Ramos (cell line): ENCODE data around the gene SLC1A7.

Experiments used
- in situ Hi-C: fragments of 300-500 bp; cut with MboI; formaldehyde crosslinking; loops from one replicate; pipeline ENCODE4 v1.14.3; 2022; ENCODE audit warnings: low sequenced_read_pairs; ENCODE audit not compliant: unreplicated experiment

Gene SLC1A7

DNA sequence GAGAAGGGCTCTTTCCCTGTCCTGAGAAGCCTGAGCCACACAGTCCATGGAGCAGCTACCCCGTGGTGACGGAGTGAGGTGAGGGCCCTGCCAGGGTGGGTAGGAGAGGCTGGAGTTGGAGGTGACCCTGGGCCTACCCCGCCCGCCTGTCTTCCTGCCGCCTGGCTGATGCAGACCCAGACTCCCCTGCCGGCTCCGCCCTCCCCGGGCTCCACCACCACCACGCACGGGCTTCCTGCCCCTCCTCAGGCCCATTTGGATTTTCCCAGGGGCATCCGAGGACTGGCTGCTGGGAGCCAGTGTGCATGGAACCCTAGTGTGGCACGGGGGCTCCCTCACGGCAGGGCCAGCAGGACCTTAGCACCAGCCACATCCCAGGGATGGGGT lies 47.9 kb downstream of the SLC1A7 start:
- in situ Hi-C loops, result no loop called here

DNA sequence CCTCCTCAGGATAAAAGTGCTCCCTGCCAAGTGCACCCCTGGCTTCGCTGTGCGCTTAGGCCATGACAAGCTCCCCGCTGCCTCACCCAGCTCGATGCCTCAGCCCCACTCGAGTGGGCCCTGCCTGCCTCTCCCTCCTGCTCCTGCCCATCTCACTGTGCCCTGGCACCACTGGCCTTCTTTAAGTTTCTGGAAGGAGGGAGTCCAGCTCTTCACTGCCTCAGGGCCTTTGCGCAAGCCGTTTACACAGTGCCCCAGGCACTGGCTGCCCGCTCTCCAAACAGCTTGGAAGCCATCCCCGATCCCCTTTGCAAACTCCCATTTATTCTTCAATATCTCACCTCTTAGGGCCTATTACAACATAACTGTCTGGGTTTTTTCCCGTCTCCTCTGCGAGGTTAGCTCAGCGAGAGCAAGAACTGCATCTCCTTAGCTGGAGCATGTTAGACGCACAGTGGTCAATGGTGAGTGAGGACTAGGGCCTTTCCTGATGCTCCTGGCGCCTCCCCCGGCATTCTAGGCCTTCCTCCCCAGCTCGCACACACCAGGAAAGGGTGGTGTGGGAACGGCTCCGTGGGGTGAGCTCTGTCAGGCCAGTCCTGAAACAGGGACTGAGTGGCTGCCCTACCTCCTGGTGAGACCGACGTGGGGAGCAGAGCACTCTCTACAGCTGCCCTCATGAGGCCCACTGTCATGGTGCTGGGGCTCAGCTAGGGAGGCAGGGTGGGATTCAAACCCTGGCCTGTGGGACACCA lies 48.5 kb downstream of the SLC1A7 start:
- in situ Hi-C loops, result no loop called here

DNA sequence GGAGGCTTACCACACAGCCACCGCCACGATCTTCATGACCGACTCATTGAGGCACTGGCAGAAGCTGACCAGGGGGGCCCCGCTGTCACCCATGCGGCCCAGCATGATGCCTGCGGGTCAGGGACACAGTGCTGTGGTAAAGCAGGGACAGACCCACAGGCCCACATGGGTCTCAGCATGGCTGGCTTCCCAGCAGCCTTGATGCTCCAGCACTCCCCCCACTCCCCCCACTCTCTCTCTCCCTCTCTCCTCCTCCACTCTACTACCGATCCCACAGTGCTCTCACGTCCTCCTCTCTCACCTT lies 49.0 kb downstream of the SLC1A7 start:
- in situ Hi-C loops, result no loop called here

DNA sequence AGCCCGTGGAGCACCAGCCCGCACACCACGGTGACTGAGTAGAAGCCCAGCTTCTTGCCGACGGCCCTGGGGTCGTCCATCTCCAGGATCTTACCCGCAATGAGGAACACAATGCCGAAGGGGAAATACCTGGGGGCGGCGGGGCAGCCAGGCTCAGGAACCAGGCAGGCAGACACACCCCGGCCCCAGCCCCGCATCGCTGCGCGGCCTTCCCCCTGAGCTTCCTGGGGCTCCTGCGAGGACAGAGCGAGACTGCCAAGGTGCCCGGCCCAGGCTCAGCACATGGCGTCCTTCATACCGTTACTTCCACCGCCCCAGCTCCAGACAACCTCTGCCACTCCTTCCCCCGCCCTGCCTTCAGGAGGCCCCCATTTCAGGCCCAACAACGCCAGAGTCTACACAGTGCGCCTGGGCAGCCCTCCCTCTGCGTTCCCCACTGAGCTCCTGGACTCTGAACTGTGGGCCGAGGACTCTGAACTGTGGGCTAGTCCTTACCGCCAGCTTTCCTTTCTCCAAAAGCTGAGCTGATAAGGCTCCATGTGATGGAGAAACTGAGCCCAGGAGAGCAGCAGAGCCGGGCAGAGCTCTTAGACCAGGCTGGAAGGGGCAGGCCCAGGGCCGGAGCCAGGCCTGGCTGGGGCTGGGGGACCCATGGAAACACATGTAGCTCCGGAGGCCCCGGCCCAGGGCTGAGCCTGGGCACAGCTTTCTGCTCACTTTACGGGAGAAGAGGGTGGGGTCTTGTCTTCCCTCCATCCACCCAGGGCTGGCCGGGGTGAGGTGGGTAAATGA lies 49.6 kb downstream of the SLC1A7 start:
- in situ Hi-C loops, result no loop called here

DNA sequence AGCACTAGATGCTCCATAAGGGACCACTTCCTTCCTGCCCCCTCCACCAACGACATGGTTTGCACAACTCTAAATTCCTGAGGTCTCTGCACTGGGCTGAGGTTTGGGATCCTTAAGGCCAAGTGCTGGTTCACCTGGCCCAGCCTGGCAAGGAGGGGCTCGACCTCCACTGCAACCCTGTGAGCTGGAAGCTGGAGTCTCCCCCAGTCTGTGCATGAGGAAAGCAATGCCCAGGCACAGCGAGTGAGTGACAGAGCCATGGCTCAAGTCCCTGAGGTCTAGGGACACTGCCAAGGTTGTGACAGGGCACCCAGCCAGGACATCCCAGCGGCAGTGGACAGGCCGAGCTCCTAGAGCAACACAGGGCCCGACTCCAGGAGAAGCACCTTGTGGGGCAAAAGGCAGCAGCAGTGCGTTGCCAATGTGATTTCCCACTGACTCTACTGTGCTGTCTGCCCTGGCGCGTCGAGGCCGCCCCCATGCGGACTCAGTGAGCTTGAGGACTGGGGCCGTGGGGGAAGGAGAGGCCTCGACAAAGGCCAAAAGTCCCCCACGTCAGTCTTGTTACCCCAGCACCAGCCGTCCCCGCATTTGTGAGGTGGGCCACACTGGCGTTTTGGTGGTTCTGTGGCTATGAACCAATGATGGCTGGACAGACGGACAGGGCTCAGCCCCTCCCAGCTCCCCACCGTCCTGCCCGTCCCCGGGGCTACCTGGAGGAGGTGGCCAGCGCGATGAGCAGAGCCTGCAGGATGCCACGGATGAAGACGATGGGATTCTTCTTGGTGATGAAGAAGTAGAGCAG lies 50.4 kb downstream of the SLC1A7 start:
- in situ Hi-C loops, result no loop called here

DNA sequence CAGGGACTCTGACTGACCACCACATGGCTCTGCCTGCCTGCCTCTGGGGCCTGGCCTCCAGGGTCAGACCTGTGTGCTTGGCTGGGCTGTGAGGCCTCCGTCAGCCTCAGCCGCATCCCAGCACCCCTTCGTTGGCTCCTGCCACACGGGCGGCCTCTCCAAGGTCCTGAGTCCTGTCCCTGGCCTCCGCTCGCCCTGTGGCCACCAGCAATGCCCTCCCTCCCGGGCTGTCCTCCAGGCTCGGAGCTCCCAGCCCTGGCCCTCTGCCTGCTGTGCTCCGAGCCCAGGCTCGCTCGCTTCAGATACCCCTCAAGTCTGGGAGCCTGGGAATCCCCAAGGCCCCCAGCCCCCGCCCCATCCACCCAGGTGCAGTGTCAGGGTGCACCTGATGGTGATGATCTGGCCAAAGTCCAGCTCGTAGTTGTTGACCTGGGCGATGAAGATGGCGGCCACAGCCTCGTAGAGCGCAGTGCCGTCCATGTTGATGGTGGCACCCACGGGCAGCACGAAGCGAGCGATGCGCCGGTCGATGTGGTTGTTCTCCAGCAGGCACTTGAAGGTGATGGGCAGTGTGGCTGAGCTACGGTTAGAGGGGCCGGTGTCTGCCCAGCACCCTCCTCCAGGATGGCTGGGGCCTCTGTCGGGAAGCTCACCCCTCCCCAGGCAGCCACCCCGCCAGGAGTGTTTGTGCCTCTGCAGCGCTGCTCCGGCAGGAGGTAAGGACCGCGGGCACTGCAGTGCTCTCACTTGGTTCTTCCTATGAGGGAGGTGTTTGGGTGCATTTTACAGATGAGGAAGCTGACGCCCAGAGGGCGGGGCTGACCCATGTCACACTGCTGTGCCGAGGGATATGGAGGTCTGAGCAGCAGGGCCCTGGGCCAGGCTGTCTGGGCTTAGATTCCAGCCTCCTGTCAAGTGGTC lies 52.0 kb downstream of the SLC1A7 start:
- in situ Hi-C loops, result no loop called here

DNA sequence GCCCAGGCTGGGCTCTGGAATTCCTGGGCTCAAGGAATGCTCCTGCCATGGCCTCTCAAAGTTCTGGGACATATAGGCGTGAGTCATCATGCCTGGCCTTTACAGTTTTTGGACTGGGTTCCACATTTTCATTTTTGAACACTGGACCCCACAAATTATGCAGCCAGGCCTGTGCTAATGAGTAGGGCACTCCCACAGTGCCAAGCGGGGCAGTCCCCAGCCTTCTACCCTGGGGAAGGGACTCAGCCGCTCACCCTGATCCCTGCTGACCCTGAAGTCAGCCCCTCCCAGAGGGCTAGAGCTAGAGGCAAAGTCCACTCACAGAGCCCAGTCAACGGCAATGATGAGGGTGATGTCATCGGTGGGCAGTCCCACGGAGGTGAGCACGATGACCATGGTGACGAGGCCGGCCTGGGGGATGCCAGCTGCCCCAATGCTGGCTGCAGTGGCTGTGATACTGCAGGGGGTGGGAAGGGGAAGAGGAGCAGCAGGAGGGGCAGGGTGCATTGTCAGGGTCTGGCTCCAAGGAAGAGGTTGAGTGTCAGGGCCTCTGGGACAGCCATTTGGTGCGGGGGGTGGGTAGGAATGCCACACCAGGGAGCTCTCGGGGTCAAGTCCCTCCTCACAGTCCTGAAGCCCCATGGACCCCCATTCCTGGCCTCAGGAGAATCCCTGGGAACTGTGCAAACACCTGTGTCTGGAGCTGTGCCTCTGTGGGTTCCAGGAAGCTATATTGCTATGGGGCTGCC lies 52.8 kb downstream of the SLC1A7 start:
- in situ Hi-C loops, result no loop called here

DNA sequence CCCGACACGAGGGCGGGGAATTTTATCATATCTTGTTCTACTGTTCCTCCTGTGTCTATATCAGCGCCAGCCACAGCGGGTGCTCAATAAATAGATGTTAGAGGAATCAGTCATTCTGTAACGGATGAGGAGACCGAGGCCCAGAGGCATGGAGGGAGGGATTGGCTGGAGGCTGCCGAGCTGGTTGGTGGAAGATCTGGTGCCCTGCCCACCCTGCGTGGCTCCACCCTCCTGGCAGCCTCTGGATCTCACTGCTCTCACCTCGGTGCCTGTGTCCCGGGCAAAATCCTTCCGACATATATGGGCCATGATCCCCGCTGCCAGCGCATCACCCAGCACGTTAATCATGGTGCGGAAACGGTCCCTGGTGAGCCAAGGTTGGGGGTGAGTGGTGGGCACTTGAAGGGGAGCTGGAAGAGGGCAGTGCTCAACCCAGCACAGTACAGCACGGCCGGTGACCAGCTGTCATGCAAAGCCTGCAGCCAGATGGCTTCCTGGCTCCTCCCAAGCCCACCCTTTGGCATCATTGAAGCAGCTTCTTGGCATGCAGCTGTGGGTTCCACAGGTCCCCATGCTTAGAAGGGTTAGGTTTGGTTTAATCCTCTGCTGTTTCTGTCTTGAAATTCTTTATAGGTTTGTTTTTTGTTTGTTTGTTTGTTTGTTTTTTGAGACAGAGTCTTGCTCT lies 53.7 kb downstream of the SLC1A7 start:
- in situ Hi-C loops, result no loop called here

DNA sequence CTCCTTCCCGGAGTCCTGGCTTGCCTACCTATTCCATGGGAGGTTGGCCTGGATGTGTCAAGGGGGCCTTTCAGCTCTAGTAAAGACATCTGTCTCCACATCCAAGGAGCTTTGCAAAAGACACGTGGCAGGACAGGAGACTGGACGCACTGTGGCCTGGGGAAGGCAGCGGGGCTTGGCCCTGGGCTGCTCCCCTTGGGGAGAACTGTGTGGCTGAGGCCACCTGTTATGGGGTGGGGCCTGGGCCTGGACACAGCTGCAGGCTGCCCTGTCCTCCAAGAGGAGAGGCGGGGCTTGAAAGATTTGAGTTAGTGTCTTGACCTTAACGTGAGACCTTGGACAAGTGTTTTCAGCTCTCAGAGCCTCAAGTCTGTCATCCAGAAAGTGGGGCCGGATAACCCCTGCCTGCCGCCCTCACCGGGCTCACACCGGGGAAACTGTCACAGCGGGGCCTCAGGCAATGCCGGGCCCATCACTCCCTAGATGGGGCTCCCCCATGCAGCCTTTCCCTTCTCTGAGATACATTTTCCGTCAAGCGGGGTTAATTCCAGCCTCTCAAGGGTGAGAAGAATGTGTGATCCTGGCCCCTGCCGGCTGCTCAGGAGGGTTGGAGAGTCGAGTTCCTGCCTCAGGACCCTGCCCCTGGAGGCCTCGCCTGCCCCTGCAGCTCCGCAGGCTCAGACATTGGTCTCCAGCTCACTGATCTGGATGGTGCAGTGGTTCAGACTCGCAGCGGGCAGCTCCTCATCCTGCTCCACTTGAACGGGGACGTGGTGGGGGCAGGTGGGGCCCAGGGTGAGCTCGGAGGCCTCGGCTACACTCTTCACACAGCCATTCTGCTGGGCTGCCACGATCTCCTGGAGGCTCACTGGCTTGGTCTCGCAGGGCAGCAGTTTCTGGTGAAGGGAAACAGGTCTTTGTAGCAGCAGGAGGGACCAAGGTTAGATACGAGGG lies 54.8 kb downstream of the SLC1A7 start:
- in situ Hi-C loops, result no loop called here

DNA sequence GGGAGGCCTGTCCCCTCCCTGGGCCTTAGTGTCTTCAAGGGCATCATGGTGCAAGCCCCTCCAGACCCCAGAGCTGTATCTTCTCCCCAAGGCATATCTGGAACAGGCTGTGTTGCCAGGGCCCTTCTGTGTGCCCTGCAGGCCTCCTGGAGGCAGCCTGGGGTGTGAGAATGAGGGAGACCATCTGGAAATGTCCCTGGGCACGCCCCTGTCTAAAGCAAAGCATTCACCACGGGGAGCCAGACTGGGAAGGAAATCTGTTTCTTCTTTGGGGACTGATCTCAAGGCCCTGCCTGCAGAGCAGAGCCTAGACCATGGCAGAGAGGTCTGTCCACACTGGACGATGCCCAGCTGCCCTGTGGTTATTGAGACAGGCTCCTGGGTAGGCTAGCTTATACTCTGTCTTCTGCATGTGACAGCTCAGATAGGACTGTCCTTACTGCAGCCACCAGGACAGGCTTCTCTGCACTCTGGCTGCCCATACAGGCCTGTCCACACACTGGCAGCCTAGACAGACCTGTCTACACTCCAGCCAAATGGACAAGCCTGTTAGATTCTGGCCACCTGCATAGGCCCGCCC lies 55.9 kb downstream of the SLC1A7 start:
- in situ Hi-C loops, result no loop called here

DNA sequence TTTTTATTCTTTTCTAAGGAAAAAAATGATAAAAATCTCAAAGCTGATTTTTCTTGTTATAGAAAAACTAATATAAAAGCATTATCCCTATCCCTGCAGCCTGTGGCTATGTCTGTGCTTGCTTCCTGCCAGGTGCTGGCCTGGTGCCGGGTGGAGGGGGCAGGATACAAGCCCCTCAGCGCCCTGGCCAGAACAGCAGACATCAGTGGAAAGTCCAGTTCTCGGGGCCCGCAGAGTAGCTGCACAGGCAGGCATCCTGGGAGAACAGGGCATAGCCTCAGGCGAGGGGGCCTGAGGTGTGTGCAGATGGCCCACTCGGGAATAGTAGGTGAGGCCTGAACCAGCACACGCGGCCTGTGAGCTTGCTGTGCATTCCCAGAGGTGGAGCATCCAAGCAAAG lies 57.0 kb downstream of the SLC1A7 start:
- in situ Hi-C loops, result no loop called here

DNA sequence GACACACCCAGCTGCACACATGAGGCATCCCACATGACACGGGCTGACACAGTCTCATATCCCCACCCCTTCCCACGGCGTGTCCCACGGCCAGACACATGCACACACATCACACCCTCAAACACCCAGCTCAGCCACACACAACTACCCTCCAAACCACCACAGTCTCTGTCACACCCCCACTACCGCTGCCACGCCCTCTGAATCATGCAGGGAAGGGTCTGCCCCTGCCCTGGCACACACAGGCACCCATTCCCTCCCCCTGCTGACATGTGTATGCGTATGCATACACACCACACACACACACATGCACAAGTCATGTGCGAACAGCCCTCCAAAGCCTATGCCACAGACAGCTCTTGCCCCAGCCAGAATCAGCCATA lies 57.9 kb downstream of the SLC1A7 start:
- in situ Hi-C loops, result no loop called here

DNA sequence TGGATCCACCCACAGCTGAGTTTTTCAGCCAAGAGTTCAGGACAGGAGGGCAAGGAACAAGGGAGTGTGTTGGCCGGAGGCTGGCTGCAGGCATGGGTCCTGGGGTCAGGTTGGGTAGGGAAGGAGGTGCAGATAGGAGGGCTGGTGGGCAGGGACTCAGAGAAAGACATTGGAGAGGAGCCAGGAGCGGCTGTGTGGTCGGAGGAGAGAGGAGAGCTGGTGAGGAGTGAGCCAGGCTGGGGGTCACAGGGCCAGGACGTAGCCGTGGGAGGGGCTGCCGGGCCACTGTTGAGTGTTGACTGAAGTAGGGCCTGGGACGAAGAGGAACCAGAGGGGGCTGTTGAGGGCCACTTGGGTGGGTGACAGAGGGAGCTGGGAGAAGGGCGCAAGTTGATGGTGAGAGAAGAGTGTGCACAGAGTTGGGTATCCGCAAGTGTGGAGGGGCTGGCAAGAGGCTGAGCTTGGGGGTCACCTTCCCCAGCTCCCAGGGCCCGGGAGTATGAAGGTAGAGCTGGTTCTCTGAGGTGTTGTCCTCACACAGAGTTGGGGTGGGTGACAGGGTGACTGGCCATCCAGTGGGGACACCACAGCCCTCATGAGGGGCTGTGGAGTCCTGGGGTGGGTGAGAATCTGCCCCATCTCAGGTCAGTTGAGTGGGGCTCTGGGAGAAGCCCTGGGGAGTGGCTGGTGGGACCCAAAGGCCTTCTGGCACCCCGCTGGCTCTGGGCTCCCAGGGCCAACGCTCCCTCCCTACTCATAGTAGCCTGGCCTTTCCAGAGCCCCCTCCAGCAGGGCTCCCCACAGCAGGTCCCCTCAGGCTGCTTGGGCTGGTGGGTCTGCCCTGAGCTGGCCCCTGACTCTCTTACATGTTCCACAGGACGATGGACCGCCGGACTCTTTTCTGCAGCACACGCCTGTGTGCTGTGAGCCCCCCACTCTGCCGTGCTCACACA lies 58.5 kb downstream of the SLC1A7 start:
- in situ Hi-C loops, result no loop called here

DNA sequence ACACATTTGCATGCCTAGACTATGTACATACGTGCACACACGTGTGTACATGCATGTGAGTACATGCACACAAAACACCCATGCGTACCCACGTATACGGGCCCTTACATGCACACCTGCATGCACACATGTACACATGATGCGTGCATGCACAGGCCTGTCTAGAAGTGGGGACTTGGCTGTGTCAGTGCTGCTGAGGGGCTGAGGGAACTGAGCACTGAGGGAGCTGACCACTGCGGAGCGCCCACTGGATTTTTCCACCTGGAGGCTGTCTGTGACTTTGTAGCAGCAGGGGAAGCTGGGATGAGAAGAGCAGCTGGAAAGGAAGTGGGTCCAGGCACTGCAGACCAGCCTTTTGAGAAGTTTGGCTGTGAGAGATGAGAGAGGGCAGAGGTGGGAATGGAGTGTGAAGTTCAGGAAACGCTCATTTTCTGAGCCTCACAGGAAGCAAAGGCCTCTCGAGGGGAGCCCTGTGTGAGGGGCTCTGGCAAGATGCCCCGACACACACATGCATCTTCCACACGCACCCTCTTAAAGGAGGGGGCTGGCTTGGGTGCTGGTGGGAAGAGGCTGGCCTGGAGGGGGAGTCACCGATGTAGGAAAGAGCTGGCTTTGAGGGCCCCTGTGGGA lies 59.5 kb downstream of the SLC1A7 start:
- in situ Hi-C loops, result no loop called here

DNA sequence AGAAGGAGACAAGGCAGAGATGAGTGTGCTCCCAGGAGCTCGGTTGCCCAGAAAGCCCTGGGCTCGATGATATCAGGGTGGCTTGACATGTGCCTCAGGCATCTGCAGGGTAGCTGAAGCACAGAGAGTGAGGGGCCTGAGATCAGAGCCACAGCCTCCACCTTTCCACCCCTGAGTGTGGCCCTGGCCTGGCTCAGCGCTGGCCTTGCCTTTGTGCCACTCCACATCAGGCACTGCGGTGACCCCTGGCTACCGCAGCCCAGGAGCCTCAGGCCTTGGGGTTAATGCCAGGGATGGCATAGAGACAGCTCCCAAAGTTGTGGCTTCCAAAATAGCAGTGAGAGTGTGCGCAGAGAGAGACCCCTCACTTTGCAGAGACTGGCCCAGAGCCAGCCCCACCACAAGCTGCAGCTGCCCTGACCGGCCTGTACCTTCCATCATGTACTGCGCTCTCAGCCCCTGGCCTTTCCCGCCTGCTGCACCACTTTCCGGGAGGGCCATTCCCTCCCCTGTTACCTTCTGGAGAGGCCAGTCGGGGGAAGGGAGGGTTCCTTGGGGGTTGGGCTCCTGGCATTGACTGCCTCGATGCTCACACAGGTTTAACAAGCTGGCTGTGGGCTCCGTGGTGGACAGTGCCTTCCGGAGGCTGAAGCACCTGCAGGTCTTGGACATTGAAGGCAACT lies 60.9 kb downstream of the SLC1A7 start:
- in situ Hi-C loops, result no loop called here
